ENCODE measurements around the gene IL1RAP.

IL1RAP gene

GRCh38 chr3:190541008-190541407 is 27.1 kb downstream of the IL1RAP start:
- DNase-seq (ENCODE audit: low read depth in 3 of 3, low spot score in 1 of 3) = no peak

- DNase-seq (ENCODE audit: low read depth in 3 of 3, low spot score in 1 of 3) = no peak
Observed at GRCh38 chr3:190541560-190541959, 27.7 kb downstream of the IL1RAP start.

- no peak for DNase-seq (ENCODE audit: low read depth in 3 of 3, low spot score in 1 of 3)
Observed at GRCh38 chr3:190542846-190543245, 29.0 kb downstream of the IL1RAP start.

GRCh38 chr3:190543671-190544070 is 29.8 kb downstream of the IL1RAP start:
- DNase-seq (ENCODE audit: low read depth in 3 of 3, low spot score in 1 of 3) = no peak

- DNase-seq (ENCODE audit: low read depth in 3 of 3, low spot score in 1 of 3) = no peak
Observed at GRCh38 chr3:190545191-190545590, 31.3 kb downstream of the IL1RAP start.

- no peak for DNase-seq (ENCODE audit: low read depth in 3 of 3, low spot score in 1 of 3)
Observed at GRCh38 chr3:190546881-190547510, 33.1 kb downstream of the IL1RAP start.

- no peak for DNase-seq (ENCODE audit: low read depth in 3 of 3, low spot score in 1 of 3)
Observed at GRCh38 chr3:190548031-190548656, 34.3 kb downstream of the IL1RAP start.

- no peak for DNase-seq (ENCODE audit: low read depth in 3 of 3, low spot score in 1 of 3)
Observed at GRCh38 chr3:190552021-190552420, 38.1 kb downstream of the IL1RAP start.

GRCh38 chr3:190552969-190553759 is 39.3 kb downstream of the IL1RAP start:
- no peak for DNase-seq (ENCODE audit: low read depth in 3 of 3, low spot score in 1 of 3)

- DNase-seq (ENCODE audit: low read depth in 3 of 3, low spot score in 1 of 3) = no peak
Observed at GRCh38 chr3:190554197-190554596, 40.3 kb downstream of the IL1RAP start.

GRCh38 chr3:190556351-190556750 is 42.5 kb downstream of the IL1RAP start:
- DNase-seq (ENCODE audit: low read depth in 3 of 3, low spot score in 1 of 3) = no peak

- DNase-seq (ENCODE audit: low read depth in 3 of 3, low spot score in 1 of 3) = no peak
Observed at GRCh38 chr3:190557296-190557695, 43.4 kb downstream of the IL1RAP start.

- no peak for DNase-seq (ENCODE audit: low read depth in 3 of 3, low spot score in 1 of 3)
Observed at GRCh38 chr3:190558316-190558715, 44.4 kb downstream of the IL1RAP start.

GRCh38 chr3:190558796-190559195 is 44.9 kb downstream of the IL1RAP start:
- no peak for DNase-seq (ENCODE audit: low read depth in 3 of 3, low spot score in 1 of 3)

GRCh38 chr3:190560013-190560895 is 46.4 kb downstream of the IL1RAP start:
- no peak for DNase-seq (ENCODE audit: low read depth in 3 of 3, low spot score in 1 of 3)

- DNase-seq (ENCODE audit: low read depth in 3 of 3, low spot score in 1 of 3) = no peak
Observed at GRCh38 chr3:190562866-190563510, 49.1 kb downstream of the IL1RAP start.

GRCh38 chr3:190564175-190564574 is 50.3 kb downstream of the IL1RAP start:
- no peak for DNase-seq (ENCODE audit: low read depth in 3 of 3, low spot score in 1 of 3)

- peak in 1 of 3 donors; percentile 18 for DNase-seq (ENCODE audit: low read depth in 3 of 3, low spot score in 1 of 3)
Observed at GRCh38 chr3:190566043-190566933, 52.4 kb downstream of the IL1RAP start.

GRCh38 chr3:190568036-190568435 is 54.2 kb downstream of the IL1RAP start:
- DNase-seq (ENCODE audit: low read depth in 3 of 3, low spot score in 1 of 3) = no peak

GRCh38 chr3:190574473-190574872 is 60.6 kb downstream of the IL1RAP start:
- no peak for DNase-seq (ENCODE audit: low read depth in 3 of 3, low spot score in 1 of 3)
